ENCODE measurements around the gene KIAA1614. TPM values are rescaled to one million over a fixed set of nuclear protein-coding genes. Genes with fewer than 3 reads are reported as not detected.

The KIAA1614 gene
- total RNA-seq, 2 donors from 2014 or later: 9.8 to 13.8 TPM

GRCh38 chr1:180915426-180915965 is 2.8 kb downstream of the KIAA1614 start:
- Histone ChIP-seq H3K36me3 (peaks cover 29% of the 10 kb centered on the region), H3K27ac (no peak overlapping the region), H3K9me3 (no peaks in the 10 kb centered on the region), H3K4me3 (no peak overlapping the region), H3K4me1 (ENCODE audit: control insufficient read depth in 1 of 2, low read depth in 2 of 2) (peaks cover 0 to 27% of the 10 kb centered on the region in 2 donors), H3K27me3 (replicated peaks; ENCODE audit: insufficient read depth) (no peaks in the 10 kb centered on the region)
- TF ChIP-seq CTCF (IDR thresholded peaks at IDR 0.05): no peak
- ATAC-seq (ENCODE audit: insufficient number of reproducible peaks, low FRiP score, low read depth) (no peak), DNase-seq (ENCODE audit: low spot score) (no peak)

GRCh38 chr1:180916012-180916770 is 3.5 kb downstream of the KIAA1614 start:
- Histone ChIP-seq H3K4me3 (no peak overlapping the region), H3K27me3 (replicated peaks; ENCODE audit: insufficient read depth) (no peaks in the 10 kb centered on the region), H3K9me3 (no peaks in the 10 kb centered on the region), H3K36me3 (peaks cover 29% of the 10 kb centered on the region), H3K27ac (no peak overlapping the region), H3K4me1 (ENCODE audit: control insufficient read depth in 1 of 2, low read depth in 2 of 2) (peaks cover 0 to 20% of the 10 kb centered on the region in 2 donors)
- ATAC-seq (ENCODE audit: insufficient number of reproducible peaks, low FRiP score, low read depth): no peak
- no peak for TF ChIP-seq CTCF (IDR thresholded peaks at IDR 0.05)
- DNase-seq (ENCODE audit: low spot score): no peak

- H3K4me1 ChIP-seq (ENCODE audit: control insufficient read depth in 1 of 2, low read depth in 2 of 2): peaks cover 0 to 14% of the 10 kb centered on the region in 2 donors
- H3K27me3 ChIP-seq (replicated peaks; ENCODE audit: insufficient read depth): no peaks in the 10 kb centered on the region
- peaks cover 29% of the 10 kb centered on the region for H3K36me3 ChIP-seq
- H3K4me3 ChIP-seq: no peak overlapping the region
- no peak overlapping the region for H3K27ac ChIP-seq
- no peak for TF ChIP-seq CTCF (IDR thresholded peaks at IDR 0.05)
- ATAC-seq (ENCODE audit: insufficient number of reproducible peaks, low FRiP score, low read depth) (no peak), DNase-seq (ENCODE audit: low spot score) (no peak)
- no peaks in the 10 kb centered on the region for H3K9me3 ChIP-seq
These were observed 4.1 kb downstream of the KIAA1614 start for GRCh38 chr1:180916771-180917170.

GRCh38 chr1:180917306-180918065 is 4.8 kb downstream of the KIAA1614 start:
- no peak for DNase-seq (ENCODE audit: low spot score)
- H3K27ac ChIP-seq: no peak overlapping the region
- H3K27me3 ChIP-seq (replicated peaks; ENCODE audit: insufficient read depth): no peaks in the 10 kb centered on the region
- no peak overlapping the region for H3K4me3 ChIP-seq
- H3K36me3 ChIP-seq: peaks cover 29% of the 10 kb centered on the region
- TF ChIP-seq CTCF (IDR thresholded peaks at IDR 0.05): no peak
- ATAC-seq (ENCODE audit: insufficient number of reproducible peaks, low FRiP score, low read depth): no peak
- no peaks in the 10 kb centered on the region for H3K9me3 ChIP-seq
- H3K4me1 ChIP-seq (ENCODE audit: control insufficient read depth in 1 of 2, low read depth in 2 of 2): peaks cover 0 to 11% of the 10 kb centered on the region in 2 donors

GRCh38 chr1:180918519-180918918 is 5.8 kb downstream of the KIAA1614 start:
- H3K27ac ChIP-seq: no peak overlapping the region
- no peak overlapping the region for H3K4me3 ChIP-seq
- TF ChIP-seq CTCF (IDR thresholded peaks at IDR 0.05): no peak
- H3K9me3 ChIP-seq: no peaks in the 10 kb centered on the region
- peaks cover 0 to 8% of the 10 kb centered on the region in 2 donors for H3K4me1 ChIP-seq (ENCODE audit: control insufficient read depth in 1 of 2, low read depth in 2 of 2)
- no peak for DNase-seq (ENCODE audit: low spot score)
- ATAC-seq (ENCODE audit: insufficient number of reproducible peaks, low FRiP score, low read depth): no peak
- H3K27me3 ChIP-seq (replicated peaks; ENCODE audit: insufficient read depth): no peaks in the 10 kb centered on the region
- H3K36me3 ChIP-seq: peaks cover 29% of the 10 kb centered on the region

All from thoracic aorta (tissue), 2 donors.